HEK293T (cell line): ENCODE data around the gene EXD3.

Experiments used
- BHLHE40 ChIP-seq: fragments of 450-650 bp; IDR thresholded peaks from 2 replicates; pipeline ENCODE4 v1.6.1; 2016; ENCODE audit warnings: mild to moderate bottlenecking, moderate library complexity, borderline replicate concordance
- CTBP1 ChIP-seq: fragments of 450-650 bp; IDR thresholded peaks from 2 replicates; pipeline ENCODE4 v1.6.1; 2016; ENCODE audit warnings: borderline replicate concordance
- ELF4 ChIP-seq: fragments of 450-650 bp; IDR thresholded peaks from 2 replicates; pipeline ENCODE4 v1.6.1; 2017; ENCODE audit warnings: antibody characterized with exemption
- FOXA1 ChIP-seq: fragments of 450-650 bp; IDR thresholded peaks from 2 replicates; pipeline ENCODE4 v1.6.1; 2016; ENCODE audit warnings: mild to moderate bottlenecking
- FOXK2 ChIP-seq: fragments of 450-650 bp; IDR thresholded peaks from 2 replicates; pipeline ENCODE4 v1.6.1; 2016; ENCODE audit warnings: mild to moderate bottlenecking
- FOXM1 ChIP-seq: fragments of 450-650 bp; IDR thresholded peaks from 2 replicates; pipeline ENCODE4 v1.6.1; 2017; ENCODE audit warnings: mild to moderate bottlenecking, borderline replicate concordance
- HDGF ChIP-seq: fragments of 450-650 bp; IDR thresholded peaks from 2 replicates; pipeline ENCODE4 v1.6.1; 2017; ENCODE audit warnings: antibody characterized with exemption, borderline replicate concordance
- LEF1 ChIP-seq: fragments of 450-650 bp; IDR thresholded peaks from 2 replicates; pipeline ENCODE4 v1.6.1; 2017; ENCODE audit warnings: mild to moderate bottlenecking, borderline replicate concordance
- SP1 ChIP-seq: fragments of 450-650 bp; IDR thresholded peaks from 2 replicates; pipeline ENCODE4 v1.6.1; 2017
- SUZ12 ChIP-seq: fragments of 450-650 bp; IDR thresholded peaks from 2 replicates; pipeline ENCODE4 v1.6.1; 2016; ENCODE audit warnings: mild to moderate bottlenecking
- TARDBP ChIP-seq: fragments of 450-650 bp; IDR thresholded peaks from 2 replicates; pipeline ENCODE4 v1.6.1; 2016
- ZNF384 ChIP-seq: fragments of 450-650 bp; IDR thresholded peaks from 2 replicates; pipeline ENCODE4 v1.6.1; 2016
- TF ChIP-seq, protein P1 (sequence below): fragments of 450-650 bp; IDR thresholded peaks from 2 replicates; pipeline ENCODE4 v1.6.1; 2016

- TF ChIP-seq BHLHE40 (no peak), FOXA1 (no peak), TARDBP (no peak), SUZ12 (no peak), HDGF (no peak), FOXM1 (no peak), ZNF384 (no peak), ELF4 (no peak), LEF1 (no peak), CTBP1 (no peak), FOXK2 (no peak), SP1 (no peak)
- TF ChIP-seq, protein P1, sequence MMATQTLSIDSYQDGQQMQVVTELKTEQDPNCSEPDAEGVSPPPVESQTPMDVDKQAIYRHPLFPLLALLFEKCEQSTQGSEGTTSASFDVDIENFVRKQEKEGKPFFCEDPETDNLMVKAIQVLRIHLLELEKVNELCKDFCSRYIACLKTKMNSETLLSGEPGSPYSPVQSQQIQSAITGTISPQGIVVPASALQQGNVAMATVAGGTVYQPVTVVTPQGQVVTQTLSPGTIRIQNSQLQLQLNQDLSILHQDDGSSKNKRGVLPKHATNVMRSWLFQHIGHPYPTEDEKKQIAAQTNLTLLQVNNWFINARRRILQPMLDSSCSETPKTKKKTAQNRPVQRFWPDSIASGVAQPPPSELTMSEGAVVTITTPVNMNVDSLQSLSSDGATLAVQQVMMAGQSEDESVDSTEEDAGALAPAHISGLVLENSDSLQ, result no peak
Measured at GRCh38 chr9:137359850-137360249, 63.1 kb downstream of the EXD3 start.
